GM03348 (cell line): ENCODE results near the gene DRC7.
A peak's percentile ranks its signal among the peaks of the same experiment; 100 is the strongest.
"Not testable (repeated sequence)": the region's sequence is repeated elsewhere in the genome, so short reads cannot be mapped to it uniquely, and the experiment has no call there.

Experiments used
- DNase-seq: peaks from one replicate; pipeline ENCODE4 v3.0.0; 2012; ENCODE audit warnings: low spot score

Gene DRC7

GRCh38 chr16:57713596-57713995, 19.0 kb downstream of the DRC7 start:
- DNase-seq, result no peak

GRCh38 chr16:57714047-57714446, 19.4 kb downstream of the DRC7 start:
- DNase-seq, result no peak

- peak; percentile 68 for DNase-seq
Observed at GRCh38 chr16:57720142-57720575, 25.6 kb downstream of the DRC7 start.

- no peak for DNase-seq
Observed at GRCh38 chr16:57721356-57722209, 27.0 kb downstream of the DRC7 start.

- DNase-seq, result no peak
Observed at GRCh38 chr16:57722210-57722499, 27.5 kb downstream of the DRC7 start.

GRCh38 chr16:57722651-57723050, 28.0 kb downstream of the DRC7 start:
- no peak for DNase-seq

GRCh38 chr16:57723170-57723569, 28.6 kb downstream of the DRC7 start:
- no peak for DNase-seq

- no peak for DNase-seq
Observed at GRCh38 chr16:57724531-57724930, 29.9 kb downstream of the DRC7 start.

GRCh38 chr16:57725151-57725550, 30.5 kb downstream of the DRC7 start:
- DNase-seq, result no peak

GRCh38 chr16:57725554-57725953, 30.9 kb downstream of the DRC7 start:
- DNase-seq, result no peak

- DNase-seq, result no peak
Observed at GRCh38 chr16:57725976-57726375, 31.4 kb downstream of the DRC7 start.

- no peak for DNase-seq
Observed at GRCh38 chr16:57726433-57726947, 31.9 kb downstream of the DRC7 start.

GRCh38 chr16:57727610-57728009, 33.0 kb downstream of the DRC7 start:
- no peak for DNase-seq

GRCh38 chr16:57728336-57729181, 34.0 kb downstream of the DRC7 start:
- no peak for DNase-seq

GRCh38 chr16:57729182-57729484, 34.5 kb downstream of the DRC7 start:
- no peak for DNase-seq

GRCh38 chr16:57729852-57730251, 35.2 kb downstream of the DRC7 start:
- DNase-seq, result not testable (repeated sequence)

- no peak for DNase-seq
Observed at GRCh38 chr16:57730771-57731730, 36.4 kb downstream of the DRC7 start.

- peak; percentile 77 for DNase-seq
Observed at GRCh38 chr16:57732037-57732436, 37.4 kb downstream of the DRC7 start.

- no peak for DNase-seq
Observed at GRCh38 chr16:57732714-57733113, 38.1 kb downstream of the DRC7 start.

GRCh38 chr16:57734308-57734924, 39.8 kb downstream of the DRC7 start:
- DNase-seq, result no peak

- peak; percentile 99 for DNase-seq
Observed at GRCh38 chr16:57734925-57735754, 40.5 kb downstream of the DRC7 start.
